ENCODE measurements around the gene CAMK2A. TPM values are rescaled to one million over a fixed set of nuclear protein-coding genes. Genes with fewer than 3 reads are reported as not detected.

Gene CAMK2A
- polyA plus RNA-seq, 5 donors = 3.2 to 8.3 (median 5.8) TPM

GRCh38 chr5:150213530-150213929, 76.0 kb downstream of the CAMK2A start:
- no peak for DNase-seq

- peak in 1 of 2 donors; percentile 20 for DNase-seq
These were observed 78.2 kb downstream of the CAMK2A start for GRCh38 chr5:150211156-150212030.

- no peak for DNase-seq
These were observed 78.9 kb downstream of the CAMK2A start for GRCh38 chr5:150210644-150211043.

- peak; percentile 40 to 59 for DNase-seq
These were observed 80.4 kb downstream of the CAMK2A start for GRCh38 chr5:150209099-150209635.

GRCh38 chr5:150208187-150209098, 81.1 kb downstream of the CAMK2A start:
- no peak for DNase-seq

- no peak for DNase-seq
These were observed 82.8 kb downstream of the CAMK2A start for GRCh38 chr5:150206779-150207115.

GRCh38 chr5:150206098-150206778, 83.3 kb downstream of the CAMK2A start:
- no peak for DNase-seq

GRCh38 chr5:150204590-150204960, 85.0 kb downstream of the CAMK2A start:
- no peak for DNase-seq

GRCh38 chr5:150203832-150204589, 85.6 kb downstream of the CAMK2A start:
- DNase-seq = no peak

GRCh38 chr5:150202501-150202900, 87.1 kb downstream of the CAMK2A start:
- no peak for DNase-seq

GRCh38 chr5:150197476-150197875, 92.1 kb downstream of the CAMK2A start:
- no peak for DNase-seq

GRCh38 chr5:150196986-150197385, 92.6 kb downstream of the CAMK2A start:
- no peak for DNase-seq

- no peak for DNase-seq
These were observed 93.1 kb downstream of the CAMK2A start for GRCh38 chr5:150196514-150196913.

GRCh38 chr5:150195736-150196485, 93.7 kb downstream of the CAMK2A start:
- no peak for DNase-seq

GRCh38 chr5:150192462-150192861, 97.1 kb downstream of the CAMK2A start:
- DNase-seq = no peak

GRCh38 chr5:150190987-150191386, 98.6 kb downstream of the CAMK2A start:
- no peak for DNase-seq

GRCh38 chr5:150190503-150190979, 99.0 kb downstream of the CAMK2A start:
- no peak for DNase-seq

GRCh38 chr5:150189728-150190502, 99.7 kb downstream of the CAMK2A start, which contains the start of gene SLC6A7:
Gene SLC6A7 (plus strand): TSS chr5:150190062. CDS start chr5:150190328, 266 bp downstream.
- DNase-seq = no peak

GRCh38 chr5:150189326-150189725, 100.2 kb downstream of the CAMK2A start:
- no peak for DNase-seq
